ENCODE data around the gene MSH5. TPM values are rescaled to one million over a fixed set of nuclear protein-coding genes. Genes with fewer than 3 reads are reported as not detected.

MSH5 gene
- total RNA-seq, 1 experiment from 2014 or later, result 90.4 TPM

DNA sequence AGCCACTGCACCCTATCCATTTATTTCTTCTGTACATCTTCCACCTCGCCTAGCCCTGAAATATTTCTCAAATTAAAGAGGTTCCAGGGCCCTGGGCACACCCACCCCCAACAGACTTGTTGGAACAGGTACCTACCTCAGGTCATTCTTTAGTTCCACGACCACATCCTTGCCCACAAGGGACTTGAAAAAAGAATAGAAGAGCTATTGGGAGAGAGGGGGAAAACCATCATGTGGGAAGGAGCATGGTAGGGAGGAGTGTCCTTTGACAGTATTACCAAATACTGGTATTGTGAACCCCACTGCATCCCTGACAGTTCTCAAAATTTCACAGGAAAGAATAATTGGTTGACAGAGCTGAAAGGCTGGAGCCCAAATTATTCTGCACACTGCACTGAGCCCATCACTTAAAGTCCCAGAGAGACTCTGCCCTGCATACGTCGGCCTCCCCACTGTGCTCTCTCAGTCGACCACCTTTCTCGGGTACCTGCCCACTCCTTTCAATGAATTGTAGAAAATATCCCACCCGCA lies 66.2 kb downstream of the MSH5 start (continued):
- TF ChIP-seq, protein P1, sequence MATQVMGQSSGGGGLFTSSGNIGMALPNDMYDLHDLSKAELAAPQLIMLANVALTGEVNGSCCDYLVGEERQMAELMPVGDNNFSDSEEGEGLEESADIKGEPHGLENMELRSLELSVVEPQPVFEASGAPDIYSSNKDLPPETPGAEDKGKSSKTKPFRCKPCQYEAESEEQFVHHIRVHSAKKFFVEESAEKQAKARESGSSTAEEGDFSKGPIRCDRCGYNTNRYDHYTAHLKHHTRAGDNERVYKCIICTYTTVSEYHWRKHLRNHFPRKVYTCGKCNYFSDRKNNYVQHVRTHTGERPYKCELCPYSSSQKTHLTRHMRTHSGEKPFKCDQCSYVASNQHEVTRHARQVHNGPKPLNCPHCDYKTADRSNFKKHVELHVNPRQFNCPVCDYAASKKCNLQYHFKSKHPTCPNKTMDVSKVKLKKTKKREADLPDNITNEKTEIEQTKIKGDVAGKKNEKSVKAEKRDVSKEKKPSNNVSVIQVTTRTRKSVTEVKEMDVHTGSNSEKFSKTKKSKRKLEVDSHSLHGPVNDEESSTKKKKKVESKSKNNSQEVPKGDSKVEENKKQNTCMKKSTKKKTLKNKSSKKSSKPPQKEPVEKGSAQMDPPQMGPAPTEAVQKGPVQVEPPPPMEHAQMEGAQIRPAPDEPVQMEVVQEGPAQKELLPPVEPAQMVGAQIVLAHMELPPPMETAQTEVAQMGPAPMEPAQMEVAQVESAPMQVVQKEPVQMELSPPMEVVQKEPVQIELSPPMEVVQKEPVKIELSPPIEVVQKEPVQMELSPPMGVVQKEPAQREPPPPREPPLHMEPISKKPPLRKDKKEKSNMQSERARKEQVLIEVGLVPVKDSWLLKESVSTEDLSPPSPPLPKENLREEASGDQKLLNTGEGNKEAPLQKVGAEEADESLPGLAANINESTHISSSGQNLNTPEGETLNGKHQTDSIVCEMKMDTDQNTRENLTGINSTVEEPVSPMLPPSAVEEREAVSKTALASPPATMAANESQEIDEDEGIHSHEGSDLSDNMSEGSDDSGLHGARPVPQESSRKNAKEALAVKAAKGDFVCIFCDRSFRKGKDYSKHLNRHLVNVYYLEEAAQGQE (IDR thresholded peaks at IDR 0.05; ENCODE audit: low read depth), result no peak
- TF ChIP-seq ZNF274 (IDR thresholded peaks at IDR 0.05; ENCODE audit: low read depth, low read length), result no peak
- TF ChIP-seq, protein P2, sequence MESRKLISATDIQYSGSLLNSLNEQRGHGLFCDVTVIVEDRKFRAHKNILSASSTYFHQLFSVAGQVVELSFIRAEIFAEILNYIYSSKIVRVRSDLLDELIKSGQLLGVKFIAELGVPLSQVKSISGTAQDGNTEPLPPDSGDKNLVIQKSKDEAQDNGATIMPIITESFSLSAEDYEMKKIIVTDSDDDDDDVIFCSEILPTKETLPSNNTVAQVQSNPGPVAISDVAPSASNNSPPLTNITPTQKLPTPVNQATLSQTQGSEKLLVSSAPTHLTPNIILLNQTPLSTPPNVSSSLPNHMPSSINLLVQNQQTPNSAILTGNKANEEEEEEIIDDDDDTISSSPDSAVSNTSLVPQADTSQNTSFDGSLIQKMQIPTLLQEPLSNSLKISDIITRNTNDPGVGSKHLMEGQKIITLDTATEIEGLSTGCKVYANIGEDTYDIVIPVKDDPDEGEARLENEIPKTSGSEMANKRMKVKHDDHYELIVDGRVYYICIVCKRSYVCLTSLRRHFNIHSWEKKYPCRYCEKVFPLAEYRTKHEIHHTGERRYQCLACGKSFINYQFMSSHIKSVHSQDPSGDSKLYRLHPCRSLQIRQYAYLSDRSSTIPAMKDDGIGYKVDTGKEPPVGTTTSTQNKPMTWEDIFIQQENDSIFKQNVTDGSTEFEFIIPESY (IDR thresholded peaks at IDR 0.05; ENCODE audit: extremely low read depth, insufficient replicate concordance, low read length), result no peak
- no peak for TF ChIP-seq SP1 (IDR thresholded peaks at IDR 0.05; ENCODE audit: low read depth)
- no peak for TF ChIP-seq EZH2phosphoT487 (IDR thresholded peaks at IDR 0.05; ENCODE audit: borderline replicate concordance)

All from HCT116 (cell line).